CD4-positive, CD25-positive, alpha-beta regulatory T cell (primary cell): ENCODE measurements around the gene TULP4. TPM values are rescaled to one million over a fixed set of nuclear protein-coding genes. Genes with fewer than 3 reads are reported as not detected.

ENCODE experiments used
- ATAC-seq, 2 donors: fragments of 150-1000 bp; cut with Tn5 transposase; one replicate each; pipeline ENCODE4 v1.10.0; 2021; ENCODE audit warnings: low read depth in 2 of 2, moderate number of reproducible peaks in 2 of 2, moderate library complexity in 1 of 2
- DNase-seq, 3 donors: peaks; one replicate each; pipeline versions ENCODE4 v3.0.0 to v3.0.0-alpha.2; 2012 to 2022; ENCODE audit warnings: mixed read lengths in 1 of 3
- H3K27ac ChIP-seq: one replicate; pipeline ENCODE4 v1.7.0; 2013; ENCODE audit warnings: mild to moderate bottlenecking, low read length; ENCODE audit not compliant: insufficient read depth, poor library complexity, severe bottlenecking
- H3K27me3 ChIP-seq: one replicate; pipeline ENCODE4 v1.7.0; 2013; ENCODE audit warnings: low read length; ENCODE audit not compliant: control insufficient read depth, insufficient read depth
- H3K36me3 ChIP-seq: one replicate; pipeline ENCODE4 v1.7.0; 2013; ENCODE audit warnings: mild to moderate bottlenecking, low read length, moderate library complexity; ENCODE audit not compliant: control insufficient read depth, insufficient read depth
- H3K4me1 ChIP-seq: 2 replicates; pipeline ENCODE4 v1.7.0; 2013; ENCODE audit warnings: mild to moderate bottlenecking, low read length; ENCODE audit not compliant: insufficient read depth, control insufficient read depth, poor library complexity, severe bottlenecking
- H3K4me3 ChIP-seq: one replicate; pipeline ENCODE4 v1.7.0; 2013; ENCODE audit warnings: low read depth, mild to moderate bottlenecking, low read length, moderate library complexity
- H3K9me3 ChIP-seq, 2 experiments: 1 replicate in 1 of 2; 2 replicates in 1 of 2; pipeline ENCODE4 v1.7.0; 2013; ENCODE audit warnings: low read length in 2 of 2, mild to moderate bottlenecking in 1 of 2, moderate library complexity in 1 of 2; ENCODE audit not compliant: control insufficient read depth in 2 of 2
- H3K27ac Mint-ChIP-seq, 3 donors: one replicate each; pipeline ENCODE4 v1.8.0; 2020 to 2022; ENCODE audit warnings: mild to moderate bottlenecking in 3 of 3, mixed read lengths in 3 of 3, moderate library complexity in 2 of 3
- H3K27me3 Mint-ChIP-seq: one replicate; pipeline ENCODE4 v1.8.0; 2022; ENCODE audit warnings: mild to moderate bottlenecking, mixed read lengths
- H3K36me3 Mint-ChIP-seq: one replicate; pipeline ENCODE4 v1.8.0; 2020; ENCODE audit warnings: mixed read lengths
- H3K4me1 Mint-ChIP-seq, 4 donors: one replicate each; pipeline ENCODE4 v1.8.0; 2020 to 2022; ENCODE audit warnings: mixed read lengths in 4 of 4, mild to moderate bottlenecking in 1 of 4
- H3K4me3 Mint-ChIP-seq, 4 donors: one replicate each; pipeline ENCODE4 v1.8.0; 2020 to 2022; ENCODE audit warnings: mild to moderate bottlenecking in 4 of 4, mixed read lengths in 4 of 4, moderate library complexity in 3 of 4
- H3K9me3 Mint-ChIP-seq, 7 donors: one replicate each; pipeline ENCODE4 v1.8.0; 2020 to 2022; ENCODE audit warnings: mixed read lengths in 7 of 7, mild to moderate bottlenecking in 3 of 7, moderate library complexity in 2 of 7
- polyA plus RNA-seq, 4 donors: library from polyadenylated mRNA; unstranded; fragments of 300-500 nt; fragmentation: Illumina TruSeq; gene quantifications; one replicate each; pipeline ENCODE4 v1.2.3, GENCODE V29; 2021
- total RNA-seq: library from RNA; stranded (reverse); gene quantifications from one replicate; pipeline ENCODE4 v1.2.3, GENCODE V29; 2022

Gene TULP4
- total and polyA plus RNA-seq, 5 donors from 2014 or later = 43.3 to 158 (median 56.0) TPM

GRCh38 chr6:158557927-158558326, 245.7 kb downstream of the TULP4 start:
- Mint-ChIP-seq H3K36me3 (peaks cover 7% of the 10 kb centered on the region), H3K27ac (peak overlapping the region in 1 of 3 donors; percentile 83), H3K27me3 (peaks cover 10% of the 10 kb centered on the region), H3K4me3 (peak overlapping the region; percentile 50 to 97 (median 68)), H3K9me3 (no peaks in the 10 kb centered on the region), H3K4me1 (peaks cover 17 to 34% (median 29%) of the 10 kb centered on the region in 4 donors)
- ATAC-seq = no peak
- no peak for DNase-seq
- Histone ChIP-seq H3K4me3 (no peak overlapping the region), H3K4me1 (peaks cover 30% of the 10 kb centered on the region), H3K9me3 (no peaks in the 10 kb centered on the region), H3K36me3 (no peaks in the 10 kb centered on the region), H3K27ac (no peak overlapping the region), H3K27me3 (no peaks in the 10 kb centered on the region)

DNA sequence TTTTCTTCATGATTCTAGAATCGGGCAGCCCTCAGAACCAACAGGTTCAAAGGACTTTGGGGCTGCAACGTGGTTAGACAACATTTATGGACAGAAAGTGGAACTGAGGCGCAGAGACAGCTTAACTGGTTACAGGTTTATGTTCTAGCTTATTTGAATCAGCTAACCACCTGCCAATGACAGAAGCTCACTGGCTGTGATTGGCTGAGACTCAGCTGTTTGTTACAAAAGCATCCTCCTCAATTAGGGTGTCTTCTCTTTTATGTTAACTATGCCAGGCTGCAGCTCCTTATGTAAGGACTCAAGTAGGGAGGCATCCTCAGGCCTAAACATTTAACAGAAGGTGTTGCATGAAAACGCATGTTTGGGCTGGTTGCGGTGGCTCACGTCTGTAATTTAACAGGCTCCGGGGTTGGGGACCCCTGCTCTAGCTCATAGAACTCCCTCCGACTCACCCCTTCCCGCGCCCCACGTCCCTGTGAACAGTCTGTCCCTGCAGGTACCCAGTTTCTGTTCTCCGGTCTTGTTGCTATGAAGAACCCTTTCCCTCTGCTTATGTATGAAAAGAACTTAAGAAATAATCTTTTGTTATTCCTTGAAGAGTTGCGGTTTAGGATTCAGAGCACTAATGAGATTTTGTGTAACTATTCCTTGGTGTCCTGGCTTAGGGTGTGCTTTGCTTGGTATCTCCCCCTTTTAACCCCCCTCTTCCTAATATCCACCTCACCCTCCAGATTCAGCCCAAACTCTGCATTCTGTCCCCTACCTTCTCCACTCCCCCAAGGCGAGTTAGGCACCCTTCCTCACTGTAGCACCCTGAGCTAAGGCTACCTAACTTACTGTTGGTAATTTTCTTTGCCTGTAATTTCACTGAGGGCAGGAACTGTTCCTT, 246.4 kb downstream of the TULP4 start:
- no peaks in the 10 kb centered on the region for H3K27me3 ChIP-seq
- peaks cover 10% of the 10 kb centered on the region for H3K27me3 Mint-ChIP-seq
- H3K4me1 ChIP-seq = peaks cover 31% of the 10 kb centered on the region
- ATAC-seq = no peak
- DNase-seq = no peak
- H3K27ac ChIP-seq = no peak overlapping the region
- no peaks in the 10 kb centered on the region for H3K9me3 Mint-ChIP-seq
- peak overlapping the region; percentile 86 for H3K4me3 ChIP-seq
- no peaks in the 10 kb centered on the region for H3K9me3 ChIP-seq
- H3K27ac Mint-ChIP-seq = peak overlapping the region; percentile 46 to 87 (median 72)
- H3K36me3 Mint-ChIP-seq = peaks cover 7% of the 10 kb centered on the region
- no peaks in the 10 kb centered on the region for H3K36me3 ChIP-seq
- peaks cover 19 to 40% (median 30%) of the 10 kb centered on the region in 4 donors for H3K4me1 Mint-ChIP-seq
- H3K4me3 Mint-ChIP-seq = peak overlapping the region; percentile 83 to 97 (median 86)

GRCh38 chr6:158559338-158559894, 247.2 kb downstream of the TULP4 start:
- peak overlapping the region; percentile 46 to 87 (median 72) for H3K27ac Mint-ChIP-seq
- H3K27me3 Mint-ChIP-seq = peaks cover 10% of the 10 kb centered on the region
- DNase-seq = no peak
- no peaks in the 10 kb centered on the region for H3K9me3 Mint-ChIP-seq
- Histone ChIP-seq H3K27ac (peak overlapping the region; percentile 85), H3K4me1 (peaks cover 36% of the 10 kb centered on the region), H3K27me3 (no peaks in the 10 kb centered on the region), H3K4me3 (peak overlapping the region; percentile 86), H3K9me3 (no peaks in the 10 kb centered on the region), H3K36me3 (no peaks in the 10 kb centered on the region)
- peak overlapping the region; percentile 83 to 97 (median 86) for H3K4me3 Mint-ChIP-seq
- peaks cover 23 to 47% (median 38%) of the 10 kb centered on the region in 4 donors for H3K4me1 Mint-ChIP-seq
- peaks cover 8% of the 10 kb centered on the region for H3K36me3 Mint-ChIP-seq
- no peak for ATAC-seq

GRCh38 chr6:158559895-158560835, 247.9 kb downstream of the TULP4 start, which contains the start of gene TMEM181:
Gene TMEM181, plus strand, starts transcription at chr6:158560091. Its CDS starts 134 bp downstream, at chr6:158560225.
- H3K27me3 ChIP-seq = no peaks in the 10 kb centered on the region
- Mint-ChIP-seq H3K4me1 (peaks cover 25 to 55% (median 39%) of the 10 kb centered on the region in 4 donors), H3K4me3 (peak within 1 kb of the TSS; percentile 95 to 98 (median 96)), H3K27ac (peak within 1 kb of the TSS; percentile 86 to 97 (median 92)), H3K36me3 (peaks cover 13% of the 10 kb centered on the region), H3K27me3 (peaks cover 10% of the 10 kb centered on the region), H3K9me3 (no peaks in the 10 kb centered on the region)
- peaks cover 44% of the 10 kb centered on the region for H3K4me1 ChIP-seq
- H3K27ac ChIP-seq = peak within 1 kb of the TSS; percentile 85
- H3K9me3 ChIP-seq = no peaks in the 10 kb centered on the region
- peak; percentile 91 to 92 for ATAC-seq
- peak within 1 kb of the TSS; percentile 86 for H3K4me3 ChIP-seq
- DNase-seq = peak; percentile 83 to 93 (median 86)
- H3K36me3 ChIP-seq = no peaks in the 10 kb centered on the region

DNA sequence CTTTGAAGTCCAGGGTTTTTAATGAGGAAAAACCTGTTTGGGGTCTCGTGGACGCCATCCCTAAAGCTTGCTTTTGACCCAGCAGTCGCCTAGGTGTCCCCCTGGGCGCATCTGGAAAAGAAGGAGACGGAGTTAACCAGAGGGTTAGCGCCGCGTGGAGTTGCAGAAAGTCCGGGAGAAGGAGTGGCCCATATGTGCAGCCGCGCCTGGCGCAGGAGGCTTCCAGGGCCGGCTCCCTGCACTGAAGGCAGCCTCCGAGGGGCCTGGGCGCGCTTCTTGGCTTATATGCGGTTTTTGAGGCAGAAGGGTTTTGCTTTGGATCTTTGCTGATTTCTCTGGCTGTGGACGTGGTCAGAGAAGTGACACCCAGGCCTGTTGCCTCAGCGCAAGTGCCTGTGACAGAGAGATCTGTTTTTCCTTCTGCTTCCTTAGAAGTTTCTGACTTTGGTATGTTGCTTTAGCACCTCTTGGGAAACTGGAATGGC, 248.6 kb downstream of the TULP4 start:
- Histone ChIP-seq H3K9me3 (no peaks in the 10 kb centered on the region), H3K36me3 (no peaks in the 10 kb centered on the region), H3K27me3 (no peaks in the 10 kb centered on the region), H3K4me3 (peak overlapping the region; percentile 80), H3K27ac (peak overlapping the region; percentile 85), H3K4me1 (peaks cover 48% of the 10 kb centered on the region)
- Mint-ChIP-seq H3K36me3 (peaks cover 15% of the 10 kb centered on the region), H3K4me3 (peak overlapping the region; percentile 95 to 98 (median 96)), H3K4me1 (peaks cover 24 to 60% (median 42%) of the 10 kb centered on the region in 4 donors), H3K27me3 (peaks cover 6% of the 10 kb centered on the region), H3K9me3 (no peaks in the 10 kb centered on the region), H3K27ac (peak overlapping the region; percentile 86 to 97 (median 92))
- ATAC-seq = no peak
- DNase-seq = no peak

Other genes starting within 250 kb of the TULP4 start
- 4.8 TPM for gene SERAC1, start 144.2 kb upstream of the TULP4 start, total RNA-seq
- 1 to 10 TPM; 1.3 to 4.3 (median 2.3) TPM for gene SERAC1, start 144.2 kb upstream of the TULP4 start, polyA plus RNA-seq
- gene GTF2H5, start 144.1 kb upstream of the TULP4 start, total RNA-seq = 7.9 TPM
- 10 to 100 TPM; 15.6 to 45.8 (median 23.7) TPM for gene GTF2H5, start 144.1 kb upstream of the TULP4 start, polyA plus RNA-seq
- 21.2 TPM for gene TMEM181, start 247.6 kb downstream of the TULP4 start, total RNA-seq
- 1 to 10 TPM; 4.9 to 5.7 (median 5.5) TPM for gene TMEM181, start 247.6 kb downstream of the TULP4 start, polyA plus RNA-seq